HG02884 (cell line): ENCODE data around the gene NT5C1B.

Source experiments
- ATAC-seq: cut with Tn5 transposase; IDR thresholded peaks from one replicate; pipeline ENCODE4 v1.9.1; 2021; ENCODE audit warnings: mild to moderate bottlenecking, moderate library complexity; ENCODE audit not compliant: unreplicated experiment

Gene NT5C1B

GRCh38 chr2:18600255-18600613, 10.9 kb upstream of the NT5C1B start:
- no peak for ATAC-seq

DNA sequence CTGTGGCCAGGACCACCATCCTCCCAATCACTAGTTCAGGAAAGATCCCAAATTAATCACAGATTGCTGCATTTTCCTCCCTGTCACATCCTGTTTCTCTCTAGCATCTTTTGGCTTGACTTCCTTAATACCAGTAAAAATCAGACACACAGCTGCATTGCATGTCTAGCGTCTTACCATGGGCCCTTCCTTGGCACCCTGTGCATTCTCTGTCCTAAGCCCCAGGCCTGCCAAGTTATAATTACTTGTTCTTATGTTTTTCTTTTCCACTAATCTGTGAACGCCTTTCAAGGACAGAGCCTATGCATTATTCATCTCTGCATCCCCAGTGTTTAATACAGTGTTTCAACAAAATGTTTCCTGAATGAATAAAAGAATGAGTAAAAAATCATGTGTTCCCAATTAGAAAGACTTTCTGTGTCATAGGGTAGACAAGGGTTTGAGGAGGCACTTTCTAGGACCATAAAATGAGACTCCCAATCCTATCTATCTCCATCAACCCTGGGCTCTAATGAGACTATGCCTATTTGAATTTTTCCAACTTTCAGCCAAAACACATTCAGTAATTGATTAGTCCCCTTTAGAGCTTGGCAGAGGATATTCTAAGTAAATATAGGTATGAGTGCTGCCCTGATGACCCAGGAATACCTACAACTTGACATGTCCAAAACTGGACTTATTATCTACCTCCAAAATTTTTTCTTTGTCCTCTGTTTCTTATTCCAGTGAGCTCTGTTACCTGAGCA, 10.3 kb upstream of the NT5C1B start:
- no peak for ATAC-seq

DNA sequence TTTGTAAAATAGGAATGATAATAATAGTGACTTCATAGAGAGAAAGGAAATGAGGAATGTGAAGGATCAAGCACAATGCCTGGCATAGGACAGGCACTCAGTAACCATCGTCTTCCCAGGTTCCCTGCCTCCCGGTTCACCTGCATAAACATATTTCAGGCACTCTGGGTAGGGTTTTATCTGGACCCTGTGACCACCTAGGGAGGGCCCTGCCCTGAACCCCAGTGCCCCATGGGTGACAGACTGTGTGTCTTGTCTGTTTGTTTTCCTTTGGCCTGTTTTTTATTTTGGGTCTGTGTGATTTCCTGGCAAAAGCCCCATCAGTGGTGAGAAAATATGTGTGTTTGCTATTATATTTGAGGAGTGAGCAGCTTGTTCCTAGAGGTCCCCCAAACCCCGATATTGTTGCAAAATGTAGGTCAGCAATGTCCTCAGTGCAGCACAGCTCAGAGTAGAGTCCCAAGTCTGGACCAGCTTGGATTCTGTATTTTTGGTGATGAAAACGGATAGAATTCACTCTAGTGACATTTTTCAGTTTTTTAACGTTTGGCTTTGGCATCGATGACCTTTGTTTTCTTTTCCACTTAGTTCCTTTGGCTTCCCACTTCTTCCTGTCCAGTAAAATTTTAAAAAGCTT, 9.6 kb upstream of the NT5C1B start:
- ATAC-seq, result no peak

DNA sequence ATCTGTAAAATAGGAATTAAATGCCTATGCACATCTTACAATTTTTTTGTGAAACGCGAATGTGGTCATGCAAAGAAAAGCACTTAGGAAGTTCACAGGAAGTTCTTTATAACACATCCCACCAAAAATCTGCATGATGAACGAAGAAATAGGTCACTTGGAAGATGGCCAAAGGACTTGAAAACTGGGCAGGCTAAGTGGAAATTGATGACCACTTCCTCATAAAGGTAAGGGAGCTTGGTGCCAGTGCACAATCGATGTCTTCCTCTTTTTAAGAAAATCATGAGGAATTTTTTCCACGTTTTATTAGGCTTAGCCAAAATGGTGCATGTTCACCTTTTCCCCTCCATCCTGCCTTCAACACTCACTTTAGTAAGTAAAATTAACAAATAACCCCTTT, 8.2 kb upstream of the NT5C1B start:
- ATAC-seq, result no peak

GRCh38 chr2:18596993-18597392, 7.6 kb upstream of the NT5C1B start:
- no peak for ATAC-seq

DNA sequence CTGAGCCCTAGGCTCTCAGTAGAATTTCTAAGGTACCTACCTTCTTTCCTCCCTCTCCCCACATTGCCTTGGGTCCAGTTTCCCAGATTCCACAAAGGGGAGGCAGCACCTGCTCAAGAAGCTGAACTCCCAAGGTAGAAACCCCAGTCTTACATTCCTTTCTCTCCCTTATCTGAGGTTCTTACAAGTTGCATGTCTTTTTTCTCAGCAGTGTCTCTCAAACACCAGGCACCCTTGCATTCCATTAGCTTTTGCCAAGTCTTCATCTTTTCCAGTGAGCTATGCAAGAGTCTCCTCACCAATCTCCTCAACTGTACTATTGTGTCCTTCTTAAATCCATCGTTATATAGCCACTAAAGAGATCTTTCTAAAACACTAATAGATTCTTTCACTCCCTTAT, 4.1 kb upstream of the NT5C1B start:
- ATAC-seq, result no peak

GRCh38 chr2:18592372-18592771, 3.0 kb upstream of the NT5C1B start:
- no peak for ATAC-seq

GRCh38 chr2:18588802-18589201, 567 bp downstream of the NT5C1B start:
- no peak for ATAC-seq

DNA sequence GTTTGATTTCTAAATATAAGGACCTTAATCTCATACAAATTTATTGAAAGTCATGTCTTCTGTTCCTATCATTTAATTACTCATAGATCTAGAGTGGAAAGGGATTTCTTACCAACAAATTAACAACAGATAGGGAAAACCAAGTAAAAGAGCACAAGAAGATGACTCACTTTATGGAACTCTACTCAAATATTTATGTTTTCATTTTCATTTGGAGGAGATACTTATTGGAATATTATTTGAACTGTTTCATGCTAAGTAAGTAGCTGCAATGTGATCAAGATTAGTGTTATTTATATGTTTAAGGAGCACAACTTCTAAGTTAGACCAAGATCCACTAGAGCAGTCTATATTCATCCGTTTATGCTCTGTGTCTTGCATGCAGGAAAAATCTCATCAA, 1.3 kb downstream of the NT5C1B start:
- no peak for ATAC-seq

DNA sequence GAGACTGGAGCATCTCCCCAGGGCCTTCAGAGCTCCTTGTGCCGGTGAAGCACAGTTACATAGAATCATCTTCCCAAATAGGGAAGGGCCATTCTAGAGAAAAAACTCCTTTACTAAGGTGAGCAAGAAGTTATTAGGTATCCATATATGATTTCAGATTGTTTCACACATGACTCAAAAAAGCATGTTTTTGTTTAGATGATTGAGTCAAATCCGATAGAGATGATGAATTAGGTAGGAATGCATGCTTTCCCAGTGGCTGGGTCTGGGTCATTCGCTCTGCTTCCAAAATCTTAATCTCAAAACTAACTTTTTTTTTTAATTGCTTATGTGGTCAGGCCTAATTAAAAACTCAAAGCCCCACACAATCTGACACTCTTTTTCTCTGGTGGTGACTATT, 3.8 kb downstream of the NT5C1B start:
- ATAC-seq, result no peak

- ATAC-seq, result no peak
Measured at GRCh38 chr2:18584608-18584954, 4.8 kb downstream of the NT5C1B start.

GRCh38 chr2:18583905-18584607, 5.3 kb downstream of the NT5C1B start:
- ATAC-seq, result no peak

DNA sequence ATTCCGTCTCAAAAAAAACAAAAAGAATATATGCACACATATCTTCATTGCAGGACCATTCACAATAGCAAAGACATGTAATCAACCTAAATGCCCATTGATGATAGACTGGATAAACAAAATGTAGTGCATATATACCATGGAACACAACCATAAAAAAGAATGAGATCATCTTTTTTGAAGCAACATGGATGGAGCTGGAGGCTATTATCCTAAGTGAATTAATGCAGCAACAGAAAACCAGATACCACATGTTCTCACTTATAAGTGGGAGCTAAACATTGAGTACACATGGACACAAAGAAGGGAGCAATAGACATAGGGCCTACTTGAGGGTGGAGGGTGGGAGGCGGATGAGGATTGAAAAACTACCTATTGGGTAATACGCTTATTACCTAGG, 8.8 kb downstream of the NT5C1B start:
- no peak for ATAC-seq

DNA sequence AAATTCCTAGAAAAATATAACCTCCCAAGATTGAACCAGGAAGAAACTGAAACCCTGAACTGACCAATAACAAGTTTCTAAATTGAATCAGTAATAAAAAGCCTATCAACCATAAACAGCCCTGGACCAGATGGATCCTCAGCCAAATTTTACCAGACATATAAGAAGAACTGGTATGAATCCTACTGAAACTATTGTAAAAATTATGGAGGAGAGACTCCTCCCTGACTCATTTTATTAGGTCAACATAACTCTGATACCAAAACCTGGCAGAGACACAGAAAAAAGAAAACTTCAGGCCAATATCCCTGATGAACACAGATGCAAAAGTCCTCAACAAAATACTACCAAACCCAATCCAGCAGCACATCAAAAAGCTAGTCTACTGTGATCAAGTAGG, 11.3 kb downstream of the NT5C1B start:
- no peak for ATAC-seq

- no peak for ATAC-seq
Measured at GRCh38 chr2:18566145-18566769, 23.1 kb downstream of the NT5C1B start.

DNA sequence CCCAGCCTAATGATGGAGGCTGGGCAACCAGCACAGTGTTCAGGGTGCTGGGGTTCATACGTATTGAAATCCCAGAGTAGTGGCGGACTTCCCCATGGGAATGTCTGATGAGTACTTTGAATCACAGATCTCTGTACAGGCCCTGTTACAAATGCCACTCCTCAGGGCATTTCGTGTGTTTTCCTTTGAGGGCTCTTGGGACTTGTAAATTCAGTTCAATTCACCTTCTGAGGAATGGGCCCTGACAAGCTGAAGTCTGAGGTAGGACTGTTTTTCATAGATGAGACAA, 28.6 kb downstream of the NT5C1B start:
- peak; percentile 1 for ATAC-seq

DNA sequence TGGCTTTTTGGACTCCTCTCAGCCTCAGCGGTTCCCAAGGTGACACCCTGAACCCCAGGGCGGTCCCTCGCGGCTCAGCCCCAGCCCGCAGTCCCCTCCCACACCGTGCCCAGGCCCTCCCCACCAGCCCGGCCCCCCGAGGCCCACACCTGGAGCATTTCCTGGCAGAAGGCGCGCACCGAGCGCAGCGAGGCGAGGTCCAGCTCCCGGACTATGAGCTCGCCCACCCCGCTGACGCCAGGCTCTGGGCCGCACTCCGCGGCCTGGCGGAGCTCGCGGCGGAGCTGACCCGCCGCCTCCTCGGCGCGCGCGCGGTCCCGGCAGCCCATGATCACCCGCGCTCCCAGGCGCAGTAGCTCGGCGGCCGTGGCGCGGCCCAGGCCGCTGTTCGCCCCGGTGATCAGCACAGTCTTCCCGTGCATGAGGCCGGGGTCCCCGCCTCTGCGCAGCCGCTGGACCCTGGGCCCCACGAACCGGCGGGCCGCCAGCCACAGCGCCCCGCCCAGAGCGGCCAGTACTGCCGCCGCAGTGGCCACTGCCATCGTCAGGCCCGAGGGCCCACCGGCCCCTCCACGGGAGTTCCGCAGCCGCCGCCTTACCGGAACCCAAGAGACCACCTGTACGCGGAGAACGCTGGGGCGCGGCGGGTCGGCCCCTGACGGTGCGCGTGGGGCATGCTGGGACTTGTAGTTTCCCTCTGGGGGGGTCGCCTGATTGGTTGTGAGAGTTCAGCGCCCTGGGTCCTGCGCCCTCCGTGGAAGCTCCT, 29.2 kb downstream of the NT5C1B start, which contains the start of gene RDH14:
RDH14 (minus strand) TSS at position 623 of the 766 bp plus-strand sequence; CDS start at position 542, 81 bp downstream.
- peak; percentile 93 for ATAC-seq

DNA sequence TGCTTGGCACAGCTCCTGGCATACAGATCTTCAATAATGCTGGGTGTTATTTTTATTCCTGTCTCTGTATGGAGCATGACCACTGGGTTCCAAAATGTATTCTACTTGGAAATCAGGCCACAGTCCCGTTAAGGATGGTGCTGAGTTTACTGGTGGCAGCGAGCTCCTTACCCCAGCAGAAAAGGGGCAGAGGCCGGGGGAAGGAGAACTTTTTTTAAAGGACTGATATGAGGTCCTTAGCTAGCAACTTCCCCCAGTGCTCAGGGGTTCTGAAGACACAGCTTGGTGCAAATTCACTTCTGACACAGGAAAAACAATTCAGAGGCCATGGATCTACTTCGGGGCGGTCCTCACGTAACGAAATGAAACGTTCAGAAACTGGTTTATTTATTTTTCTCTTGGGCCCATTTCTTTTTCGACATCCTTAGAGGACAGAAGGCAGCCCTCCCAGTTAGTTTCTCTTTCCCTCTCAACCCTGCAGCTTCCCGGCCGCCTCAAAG, 29.8 kb downstream of the NT5C1B start:
- no peak for ATAC-seq

DNA sequence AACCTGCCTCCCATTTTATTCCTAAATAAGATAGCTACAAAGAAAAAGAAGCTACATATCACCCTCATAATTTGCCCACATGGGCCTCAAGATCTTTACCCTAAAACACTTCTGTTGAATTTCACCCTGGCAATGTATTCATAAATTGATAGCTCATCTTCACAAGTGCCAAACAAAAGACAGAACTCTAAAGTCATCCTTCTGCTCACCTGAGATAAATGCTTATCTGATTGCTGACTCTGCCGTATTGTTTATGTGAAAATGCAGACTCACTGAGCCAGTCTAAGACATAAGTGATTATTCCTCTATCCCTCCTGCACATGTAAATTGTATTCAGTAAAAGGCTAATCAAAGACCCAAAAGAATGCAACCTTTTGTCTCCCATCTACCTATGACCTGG, 30.9 kb downstream of the NT5C1B start:
- ATAC-seq, result no peak

GRCh38 chr2:18557121-18557520, 32.2 kb downstream of the NT5C1B start:
- no peak for ATAC-seq
